Erythroblast (primary cell): Measurements from ENCODE around the gene CCDC116.
"Not testable (repeated sequence)": the region's sequence is repeated elsewhere in the genome, so short reads cannot be mapped to it uniquely, and the experiment has no call there.

Experiments
- DNase-seq, 2 experiments: peaks; one replicate each; lab custom pipeline; 2025; lab: John Stamatoyannopoulos, UW
- GATA1 ChIP-seq: IDR thresholded peaks from 2 replicates; pipeline ENCODE4 v1.6.1; 2011; ENCODE audit warnings: low read depth, mild to moderate bottlenecking, control low read depth, low read length, moderate library complexity
- POLR2A ChIP-seq: IDR thresholded peaks from 2 replicates; pipeline ENCODE4 v1.6.1; 2011; ENCODE audit warnings: mild to moderate bottlenecking, low read length

CCDC116 gene

GRCh38 chr22:21598302-21598701 is 34.3 kb upstream of the CCDC116 start:
- DNase-seq, result no peak
- no peak for TF ChIP-seq POLR2A
- TF ChIP-seq GATA1, result no peak

- no peak for TF ChIP-seq POLR2A
Measured at GRCh38 chr22:21599053-21599893, 33.3 kb upstream of the CCDC116 start.

GRCh38 chr22:21602579-21602978 is 30.0 kb upstream of the CCDC116 start:
- DNase-seq, result no peak
- TF ChIP-seq POLR2A, result no peak
- no peak for TF ChIP-seq GATA1

More at GRCh38 chr22:21599053-21599893, 33.3 kb upstream of the CCDC116 start:
- no peak for DNase-seq

- DNase-seq, result no peak
- no peak for TF ChIP-seq POLR2A
- no peak for TF ChIP-seq GATA1
Measured at GRCh38 chr22:21603973-21604372, 28.6 kb upstream of the CCDC116 start.

GRCh38 chr22:21605887-21606564 is 26.5 kb upstream of the CCDC116 start:
- TF ChIP-seq GATA1, result no peak
- no peak for TF ChIP-seq POLR2A
- DNase-seq, result no peak

- TF ChIP-seq POLR2A, result no peak
- TF ChIP-seq GATA1, result no peak
- no peak for DNase-seq
Measured at GRCh38 chr22:21606775-21607174, 25.8 kb upstream of the CCDC116 start.

GRCh38 chr22:21609556-21610157 is 22.9 kb upstream of the CCDC116 start:
- DNase-seq, result not testable (repeated sequence)

- no peak for TF ChIP-seq POLR2A
- DNase-seq, result no peak
Measured at GRCh38 chr22:21611210-21611977, 21.2 kb upstream of the CCDC116 start.

GRCh38 chr22:21612858-21613257 is 19.7 kb upstream of the CCDC116 start:
- TF ChIP-seq GATA1 (no peak), POLR2A (no peak)
- DNase-seq, result no peak

- TF ChIP-seq POLR2A (no peak), GATA1 (no peak)
- no peak for DNase-seq
Measured at GRCh38 chr22:21613553-21614233, 18.9 kb upstream of the CCDC116 start.

- no peak for TF ChIP-seq POLR2A
- TF ChIP-seq GATA1, result no peak
- no peak for DNase-seq
Measured at GRCh38 chr22:21615731-21616130, 16.8 kb upstream of the CCDC116 start.

GRCh38 chr22:21617337-21617736 is 15.2 kb upstream of the CCDC116 start:
- not testable (repeated sequence) for DNase-seq

GRCh38 chr22:21621025-21621424 is 11.5 kb upstream of the CCDC116 start:
- no peak for TF ChIP-seq GATA1
- no peak for DNase-seq
